Measurements from ENCODE around the gene IDH3B.
A peak's percentile ranks its signal among the peaks of the same experiment; 100 is the strongest.

The IDH3B gene

GRCh38 chr20:2655331-2656116 lies 8.5 kb downstream of the IDH3B start:
- DNase-seq, result no peak

DNA sequence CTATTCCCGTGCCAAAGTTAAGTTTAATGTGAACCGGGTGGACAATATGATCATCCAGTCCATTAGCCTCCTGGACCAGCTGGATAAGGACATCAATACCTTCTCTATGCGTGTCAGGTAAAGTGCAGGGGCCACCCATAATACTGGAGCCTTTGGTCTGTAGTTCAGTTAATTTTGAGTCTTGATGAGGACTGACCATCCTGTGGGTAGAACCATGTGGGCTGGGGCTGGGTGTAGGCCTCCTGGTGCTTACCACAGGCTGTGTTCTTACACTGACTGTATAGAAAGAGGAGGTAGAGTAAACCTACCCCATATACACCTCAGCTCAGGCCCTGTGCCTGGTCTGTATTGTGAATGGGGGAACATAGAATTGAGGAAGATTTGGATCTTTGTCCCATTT lies 9.2 kb downstream of the IDH3B start:
- no peak for DNase-seq

DNA sequence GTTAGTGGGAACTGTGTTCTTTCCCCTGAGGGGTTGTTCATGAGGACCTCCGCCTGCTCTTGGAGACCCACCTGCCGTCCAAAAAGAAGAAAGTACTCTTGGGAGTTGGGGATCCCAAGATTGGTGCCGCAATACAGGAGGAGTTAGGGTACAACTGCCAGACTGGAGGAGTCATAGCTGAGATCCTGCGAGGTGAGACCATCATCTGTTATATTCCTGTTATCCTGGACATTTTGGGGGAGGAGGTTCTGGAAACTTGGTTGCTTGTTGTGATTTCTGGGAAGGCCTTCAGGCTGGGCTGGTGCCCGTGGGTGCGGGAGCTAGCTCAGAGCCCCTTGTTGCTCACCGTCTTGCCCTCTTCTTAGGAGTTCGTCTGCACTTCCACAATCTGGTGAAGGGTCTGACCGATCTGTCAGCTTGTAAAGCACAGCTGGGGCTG lies 9.6 kb downstream of the IDH3B start:
- no peak for DNase-seq

DNA sequence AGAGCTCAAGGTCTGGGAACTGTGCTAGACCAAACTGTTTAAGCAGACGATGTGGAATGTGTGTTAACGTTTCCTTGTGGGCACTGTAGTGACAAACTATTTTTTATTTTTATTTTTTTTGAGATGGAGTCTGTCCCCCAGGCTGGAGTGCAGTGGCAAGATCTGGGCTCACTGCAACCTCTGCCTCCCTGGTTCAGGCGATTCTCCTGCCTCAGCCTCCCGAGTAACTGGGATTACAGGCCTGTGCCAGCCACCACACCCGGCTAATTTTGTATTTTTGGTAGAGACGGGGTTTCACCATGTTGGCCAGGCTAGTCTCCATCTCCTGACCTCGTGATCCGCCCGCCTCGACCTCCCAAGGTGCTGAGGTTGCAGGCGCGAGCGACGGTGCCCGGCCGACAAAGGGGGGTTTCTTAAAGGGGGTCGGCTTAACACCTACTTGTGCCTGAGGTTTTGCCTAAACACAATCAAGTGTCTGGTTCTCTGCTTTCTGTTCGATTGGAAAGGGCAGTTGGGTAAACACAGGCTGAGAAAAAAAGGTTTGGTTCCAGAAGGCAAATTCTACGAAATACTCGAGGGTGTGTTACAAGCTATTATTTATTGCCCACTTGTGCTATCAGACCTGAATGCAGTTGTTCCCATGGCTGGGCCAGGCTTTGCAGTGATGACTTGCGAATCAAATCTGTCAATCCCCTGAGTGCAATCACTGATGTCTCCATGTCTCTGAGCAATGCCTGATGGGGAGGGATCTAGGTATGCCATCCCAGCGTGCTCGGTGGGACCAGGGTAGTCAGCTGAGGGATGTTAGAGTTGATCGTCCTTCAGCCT lies 10.2 kb downstream of the IDH3B start:
- DNase-seq, result no peak

GRCh38 chr20:2652724-2653555 lies 11.1 kb downstream of the IDH3B start:
- DNase-seq, result no peak

- DNase-seq, result peak; percentile 98
Observed at GRCh38 chr20:2651772-2652723, 12.0 kb downstream of the IDH3B start, which contains the start of gene NOP56. TSS of gene NOP56 (plus strand) at chr20:2652632. CDS start at chr20:2652661, 29 bp downstream.

- no peak for DNase-seq
Observed at GRCh38 chr20:2643708-2644107, 20.3 kb downstream of the IDH3B start.

GRCh38 chr20:2640899-2641298 lies 23.1 kb downstream of the IDH3B start:
- no peak for DNase-seq

DNA sequence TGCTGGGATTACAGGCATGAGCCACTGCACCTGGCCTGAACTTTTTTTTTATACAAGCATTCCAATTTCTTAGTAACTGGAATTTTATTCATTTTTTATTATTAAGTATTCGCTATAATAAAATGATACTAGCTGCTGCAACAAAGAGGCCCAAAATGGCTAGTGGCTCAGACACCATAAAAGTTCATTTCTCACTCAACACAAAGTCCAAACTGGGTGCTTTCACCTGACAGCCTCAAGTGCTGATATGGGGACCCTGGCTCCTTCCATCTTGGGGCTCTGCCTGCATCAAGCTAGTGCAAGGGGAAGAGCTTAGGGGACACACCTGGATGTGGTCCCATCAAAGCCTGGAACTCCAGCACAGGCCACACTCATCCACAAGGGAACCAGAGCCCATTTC lies 23.8 kb downstream of the IDH3B start:
- DNase-seq, result no peak

DNA sequence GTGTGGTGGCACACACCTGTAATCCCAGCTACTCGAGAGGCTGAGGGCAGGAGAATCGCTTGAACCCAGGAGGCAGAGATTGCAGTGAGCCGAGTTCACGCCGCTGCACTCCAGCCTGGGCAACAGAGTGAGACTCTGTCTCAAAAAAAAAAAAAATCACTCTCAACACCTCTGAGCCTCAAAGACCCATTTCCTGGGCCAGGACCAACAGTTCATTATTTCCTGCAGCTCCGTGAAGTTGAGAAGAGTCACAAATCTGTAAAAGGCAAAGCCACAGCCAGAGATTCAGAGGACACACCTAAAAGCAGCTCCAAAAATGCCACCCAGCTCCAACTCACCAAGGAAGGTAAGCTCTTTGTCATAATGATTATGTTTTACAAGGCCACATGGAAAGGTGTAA lies 26.8 kb downstream of the IDH3B start:
- DNase-seq, result no peak

DNA sequence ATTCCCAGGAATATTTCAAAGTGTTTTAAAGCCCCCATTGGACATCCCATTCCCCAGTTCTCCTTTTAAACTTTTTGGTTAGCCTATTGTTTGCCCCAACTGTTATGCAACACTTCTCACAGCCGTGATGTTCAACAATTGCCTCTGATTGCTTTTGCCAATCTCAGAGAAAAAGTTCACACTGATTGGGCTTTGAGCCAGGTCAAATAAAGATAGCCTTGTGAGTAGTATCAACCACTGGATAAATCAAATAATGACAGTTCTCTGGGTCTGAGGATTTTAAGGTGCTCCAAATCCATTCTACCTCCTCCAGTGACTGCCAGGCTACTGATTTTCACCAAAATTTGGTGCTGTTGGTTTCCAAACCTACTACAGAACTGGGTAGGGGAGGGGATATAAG lies 30.6 kb downstream of the IDH3B start:
- no peak for DNase-seq

- DNase-seq, result no peak
Observed at GRCh38 chr20:2631228-2631627, 32.8 kb downstream of the IDH3B start.

- no peak for DNase-seq
Observed at GRCh38 chr20:2626853-2627541, 37.0 kb downstream of the IDH3B start.

GRCh38 chr20:2625062-2625461 lies 39.0 kb downstream of the IDH3B start:
- no peak for DNase-seq

- no peak for DNase-seq
Observed at GRCh38 chr20:2624190-2624589, 39.8 kb downstream of the IDH3B start.

GRCh38 chr20:2619961-2620595 lies 43.9 kb downstream of the IDH3B start:
- no peak for DNase-seq

GRCh38 chr20:2619337-2619736 lies 44.7 kb downstream of the IDH3B start:
- DNase-seq, result no peak

GRCh38 chr20:2618815-2619214 lies 45.2 kb downstream of the IDH3B start:
- DNase-seq, result no peak

DNA sequence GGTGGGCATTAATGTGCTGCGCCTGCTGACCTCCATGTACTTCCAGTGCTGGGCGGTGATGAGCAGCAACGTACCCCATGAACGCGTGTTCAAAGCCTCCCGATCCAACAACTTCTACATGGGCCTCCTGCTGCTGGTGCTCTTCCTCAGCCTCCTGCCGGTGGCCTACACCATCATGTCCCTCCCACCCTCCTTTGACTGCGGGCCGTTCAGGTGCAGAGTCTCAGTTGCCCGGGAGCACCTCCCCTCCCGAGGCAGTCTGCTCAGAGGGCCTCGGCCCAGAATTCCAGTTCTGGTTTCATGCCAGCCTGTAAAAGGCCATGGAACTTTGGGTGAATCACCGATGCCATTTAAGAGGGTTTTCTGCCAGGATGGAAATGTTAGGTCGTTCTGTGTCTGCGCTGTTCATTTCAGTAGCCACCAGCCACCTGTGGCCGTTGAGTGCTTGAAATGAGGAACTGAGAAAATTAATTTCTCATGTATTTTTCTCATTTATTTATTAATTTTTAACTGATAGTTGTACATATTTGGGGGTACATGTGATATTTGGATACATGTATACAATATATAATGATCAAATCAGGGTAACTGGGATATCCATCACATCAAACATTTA lies 46.8 kb downstream of the IDH3B start:
- no peak for DNase-seq

DNA sequence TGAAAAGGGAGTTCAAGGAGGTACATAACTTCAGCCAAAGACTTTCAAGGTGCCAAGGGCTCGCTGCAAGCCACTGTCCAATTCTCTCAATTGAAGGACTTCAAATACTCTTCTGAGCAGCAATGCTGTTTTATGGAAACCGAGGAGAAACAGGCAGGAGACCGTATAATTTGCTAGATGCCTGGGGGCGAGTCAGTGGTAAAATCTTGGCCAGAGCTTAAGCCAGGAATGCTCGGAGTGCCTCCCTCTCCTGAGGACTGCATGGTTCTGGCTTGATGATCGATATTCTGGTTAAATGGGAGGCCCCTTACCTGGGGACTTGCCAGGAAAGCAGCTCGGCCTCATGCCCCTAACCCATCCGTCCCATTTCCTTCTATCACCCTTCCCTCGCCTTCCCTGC lies 47.4 kb downstream of the IDH3B start:
- DNase-seq, result no peak

Data from right forelimb (tissue), 1 donor.